ENCODE results near the gene VASP. TPM values are rescaled to one million over a fixed set of nuclear protein-coding genes. Genes with fewer than 3 reads are reported as not detected.

The VASP gene
- total and polyA plus RNA-seq, 2 of the 13 experiments (the other 11 are each of a cell fraction or from before 2014, with no cell fraction given) = 41.8 to 67.1 TPM

DNA sequence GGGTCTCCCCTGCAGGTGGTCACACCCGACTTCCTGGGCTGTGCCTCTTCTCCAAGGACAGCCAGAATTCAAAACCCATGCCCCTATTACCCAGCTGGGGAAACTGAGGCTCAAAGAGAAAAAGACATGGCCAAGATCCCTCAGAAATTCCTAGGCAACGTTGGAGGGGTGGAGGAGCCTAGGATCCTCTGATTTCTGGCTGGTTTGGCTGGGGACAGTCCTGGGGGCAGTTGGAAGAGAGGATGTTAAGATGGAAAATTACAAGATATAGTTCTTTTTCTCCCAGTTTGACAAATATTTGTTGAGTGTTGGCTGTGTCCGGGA, 2.4 kb downstream of the VASP start (continued):
- TF ChIP-seq ZNF207 (IDR thresholded peaks at IDR 0.05; ENCODE audit: borderline replicate concordance) (no peak), NFRKB (IDR thresholded peaks at IDR 0.05) (no peak), ZMYM3 (CRISPR knock-in tag; IDR thresholded peaks at IDR 0.05) (0 out of 2 replicates have a peak, but pooled peaks have one; percentile 19), UBTF (CRISPR knock-in tag; IDR thresholded peaks at IDR 0.05) (no peak), HMGXB3 (CRISPR knock-in tag; IDR thresholded peaks at IDR 0.05; ENCODE audit: borderline replicate concordance) (no peak), NR1H2 (CRISPR knock-in tag; IDR thresholded peaks at IDR 0.05; ENCODE audit: borderline replicate concordance, low read depth) (no peak), ARNT2 (CRISPR knock-in tag; IDR thresholded peaks at IDR 0.05; ENCODE audit: low read depth) (no peak), ZNF687 (CRISPR knock-in tag; IDR thresholded peaks at IDR 0.05) (peak; percentile 9), SALL1 (CRISPR knock-in tag; IDR thresholded peaks at IDR 0.05) (no peak), ZNF331 (CRISPR knock-in tag; IDR thresholded peaks at IDR 0.05) (no peak), GZF1 (CRISPR knock-in tag; IDR thresholded peaks at IDR 0.05) (no peak), ZNF350 (CRISPR knock-in tag; IDR thresholded peaks at IDR 0.05; ENCODE audit: borderline replicate concordance, low read depth) (no peak), ZNF296 (CRISPR knock-in tag; conservative IDR thresholded peaks at IDR 0.05) (no peak), RAD51 (IDR thresholded peaks at IDR 0.05; ENCODE audit: borderline replicate concordance) (no peak)
- TF ChIP-seq, protein P1, sequence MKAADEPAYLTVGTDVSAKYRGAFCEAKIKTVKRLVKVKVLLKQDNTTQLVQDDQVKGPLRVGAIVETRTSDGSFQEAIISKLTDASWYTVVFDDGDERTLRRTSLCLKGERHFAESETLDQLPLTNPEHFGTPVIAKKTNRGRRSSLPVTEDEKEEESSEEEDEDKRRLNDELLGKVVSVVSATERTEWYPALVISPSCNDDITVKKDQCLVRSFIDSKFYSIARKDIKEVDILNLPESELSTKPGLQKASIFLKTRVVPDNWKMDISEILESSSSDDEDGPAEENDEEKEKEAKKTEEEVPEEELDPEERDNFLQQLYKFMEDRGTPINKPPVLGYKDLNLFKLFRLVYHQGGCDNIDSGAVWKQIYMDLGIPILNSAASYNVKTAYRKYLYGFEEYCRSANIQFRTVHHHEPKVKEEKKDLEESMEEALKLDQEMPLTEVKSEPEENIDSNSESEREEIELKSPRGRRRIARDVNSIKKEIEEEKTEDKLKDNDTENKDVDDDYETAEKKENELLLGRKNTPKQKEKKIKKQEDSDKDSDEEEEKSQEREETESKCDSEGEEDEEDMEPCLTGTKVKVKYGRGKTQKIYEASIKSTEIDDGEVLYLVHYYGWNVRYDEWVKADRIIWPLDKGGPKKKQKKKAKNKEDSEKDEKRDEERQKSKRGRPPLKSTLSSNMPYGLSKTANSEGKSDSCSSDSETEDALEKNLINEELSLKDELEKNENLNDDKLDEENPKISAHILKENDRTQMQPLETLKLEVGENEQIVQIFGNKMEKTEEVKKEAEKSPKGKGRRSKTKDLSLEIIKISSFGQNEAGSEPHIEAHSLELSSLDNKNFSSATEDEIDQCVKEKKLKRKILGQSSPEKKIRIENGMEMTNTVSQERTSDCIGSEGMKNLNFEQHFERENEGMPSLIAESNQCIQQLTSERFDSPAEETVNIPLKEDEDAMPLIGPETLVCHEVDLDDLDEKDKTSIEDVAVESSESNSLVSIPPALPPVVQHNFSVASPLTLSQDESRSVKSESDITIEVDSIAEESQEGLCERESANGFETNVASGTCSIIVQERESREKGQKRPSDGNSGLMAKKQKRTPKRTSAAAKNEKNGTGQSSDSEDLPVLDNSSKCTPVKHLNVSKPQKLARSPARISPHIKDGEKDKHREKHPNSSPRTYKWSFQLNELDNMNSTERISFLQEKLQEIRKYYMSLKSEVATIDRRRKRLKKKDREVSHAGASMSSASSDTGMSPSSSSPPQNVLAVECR (CRISPR knock-in tag; IDR thresholded peaks at IDR 0.05; ENCODE audit: borderline replicate concordance) = no peak
